PFSK-1 (cell line): Measurements from ENCODE around the gene NCOA6. TPM values are rescaled to one million over a fixed set of nuclear protein-coding genes. Genes with fewer than 3 reads are reported as not detected.

Experiments
- FOXP2 ChIP-seq: optimal IDR thresholded peaks from 2 replicates; pipeline ENCODE3; 2011; ENCODE audit warnings: borderline replicate concordance, control low read depth, inconsistent platforms; ENCODE audit not compliant: insufficient read depth; ENCODE audit errors: extremely low read length, extremely low read depth
- POLR2AphosphoS5 ChIP-seq: IDR thresholded peaks from 2 replicates; pipeline ENCODE4 v1.6.1; 2012; ENCODE audit warnings: low read depth, mild to moderate bottlenecking, control low read depth, low read length, moderate library complexity
- REST ChIP-seq, 2 experiments: IDR thresholded peaks; 2 replicates each; pipeline versions ENCODE4 v1.6.1 to v1.8.0; 2011 to 2012; ENCODE audit warnings: low read depth in 2 of 2, low read length in 2 of 2, control low read depth in 1 of 2, inconsistent platforms in 1 of 2, mild to moderate bottlenecking in 1 of 2, moderate library complexity in 1 of 2; ENCODE audit not compliant: insufficient read depth in 1 of 2
- SIN3A ChIP-seq: IDR thresholded peaks from 2 replicates; pipeline ENCODE4 v1.6.1; 2012; ENCODE audit warnings: mild to moderate bottlenecking, low read length, moderate library complexity, borderline replicate concordance; ENCODE audit not compliant: insufficient read depth
- TAF1 ChIP-seq: IDR thresholded peaks from 2 replicates; pipeline ENCODE4 v1.6.1; 2012; ENCODE audit warnings: low read length, control low read depth, borderline replicate concordance; ENCODE audit not compliant: insufficient read depth
- polyA plus RNA-seq: library from polyadenylated mRNA; unstranded; fragments of >200 nt; gene quantifications from one replicate; pipeline ENCODE4 v1.2.1, GENCODE V29; 2012; ENCODE audit warnings: low read depth, missing spikeins; ENCODE audit not compliant: insufficient read length

Gene NCOA6
- 17.6 TPM for polyA plus RNA-seq

- TF ChIP-seq POLR2AphosphoS5 (peak; percentile 89; the same call in 1 of the 2 replicates), REST (IDR thresholded peaks at IDR 0.05; ENCODE audit: insufficient read depth in 1 of 2, low read depth in 2 of 2, low read length in 2 of 2) (no peak), TAF1 (peak; percentile 67; the same call in 1 of the 2 replicates)
Measured at GRCh38 chr20:34825530-34826362, at the start of gene NCOA6. Gene NCOA6, minus strand, starts transcription at chr20:34825651. Its CDS starts 43,296 bp downstream, at chr20:34782355.

GRCh38 chr20:34874094-34874654, 48.7 kb upstream of the NCOA6 start:
- no peak for TF ChIP-seq POLR2AphosphoS5
- TF ChIP-seq FOXP2, result peak; percentile 17

- TF ChIP-seq POLR2AphosphoS5, result no peak
- TF ChIP-seq REST (IDR thresholded peaks at IDR 0.05; ENCODE audit: insufficient read depth in 1 of 2, low read depth in 2 of 2, low read length in 2 of 2), result no peak
- no peak for TF ChIP-seq SIN3A
- no peak for TF ChIP-seq TAF1
- no peak for TF ChIP-seq FOXP2
Measured at GRCh38 chr20:34873583-34874093, 48.2 kb upstream of the NCOA6 start.

GRCh38 chr20:34872622-34873224, 47.3 kb upstream of the NCOA6 start, which contains the start of gene GGT7:
Gene GGT7, minus strand, starts transcription at chr20:34872856. Its CDS starts 41 bp downstream, at chr20:34872815.
- TF ChIP-seq REST (IDR thresholded peaks at IDR 0.05; ENCODE audit: insufficient read depth in 1 of 2, low read depth in 2 of 2, low read length in 2 of 2) (no peak), FOXP2 (peak; percentile 83), TAF1 (peak; percentile 60; the same call in 1 of the 2 replicates), SIN3A (no peak; the same call in 1 of the 2 replicates), POLR2AphosphoS5 (peak; percentile 65)

- TF ChIP-seq POLR2AphosphoS5 (no peak), FOXP2 (no peak), SIN3A (no peak), REST (IDR thresholded peaks at IDR 0.05; ENCODE audit: insufficient read depth in 1 of 2, low read depth in 2 of 2, low read length in 2 of 2) (no peak), TAF1 (no peak)
Measured at GRCh38 chr20:34871966-34872621, 46.6 kb upstream of the NCOA6 start.
